ENCODE measurements around the gene PCID2.
"Not testable (repeated sequence)": the region's sequence is repeated elsewhere in the genome, so short reads cannot be mapped to it uniquely, and the experiment has no call there.

PCID2 gene

DNA sequence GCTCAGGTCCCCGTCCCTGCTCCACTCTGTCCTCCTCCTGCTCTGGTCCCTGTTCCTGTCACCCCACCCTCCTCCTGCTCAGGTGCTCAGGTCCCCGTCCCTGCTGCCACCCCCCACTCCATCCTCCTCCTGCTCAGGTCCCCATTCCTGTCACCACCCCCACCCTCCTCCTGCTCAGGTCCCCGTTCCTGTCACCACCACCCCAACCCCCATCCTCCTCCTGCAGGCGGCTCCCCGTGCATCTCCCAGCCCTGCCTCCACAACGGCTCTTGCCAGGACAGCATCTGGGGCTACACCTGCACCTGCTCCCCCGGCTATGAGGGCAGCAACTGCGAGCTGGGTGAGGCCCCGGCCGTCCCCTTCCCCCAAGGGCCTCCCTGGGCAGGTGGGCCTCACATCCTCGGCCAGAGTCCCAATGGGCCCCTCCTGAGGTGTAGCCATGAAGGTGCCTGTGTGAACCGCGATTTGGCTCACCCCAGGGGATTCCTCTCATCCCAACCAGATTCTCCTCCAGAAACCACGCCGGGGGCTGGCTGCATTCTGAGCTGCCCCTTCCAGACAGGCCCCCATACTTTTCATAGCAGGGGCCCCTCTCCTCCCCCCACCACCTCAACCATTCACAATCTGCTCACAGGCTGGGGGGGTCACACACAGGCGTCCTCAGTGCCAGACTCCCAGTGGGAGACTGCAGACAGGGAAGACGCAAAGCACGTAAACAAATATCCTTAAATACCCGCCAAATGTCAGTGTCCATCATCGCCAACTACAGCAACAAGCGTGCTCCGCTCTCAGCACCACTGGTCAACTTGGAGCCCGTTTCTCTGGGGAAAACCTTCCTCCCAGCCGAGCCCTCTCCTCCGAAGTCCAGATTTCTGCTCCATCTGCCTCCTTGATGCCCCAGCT, 45.4 kb downstream of the PCID2 start:
- H3K27me3 ChIP-seq: peaks cover 0 to 24% of the 10 kb centered on the region in 2 donors
- no peaks in the 10 kb centered on the region for H3K4me1 ChIP-seq
- no peak overlapping the region for H3K4me3 ChIP-seq
- TF ChIP-seq, protein P1, sequence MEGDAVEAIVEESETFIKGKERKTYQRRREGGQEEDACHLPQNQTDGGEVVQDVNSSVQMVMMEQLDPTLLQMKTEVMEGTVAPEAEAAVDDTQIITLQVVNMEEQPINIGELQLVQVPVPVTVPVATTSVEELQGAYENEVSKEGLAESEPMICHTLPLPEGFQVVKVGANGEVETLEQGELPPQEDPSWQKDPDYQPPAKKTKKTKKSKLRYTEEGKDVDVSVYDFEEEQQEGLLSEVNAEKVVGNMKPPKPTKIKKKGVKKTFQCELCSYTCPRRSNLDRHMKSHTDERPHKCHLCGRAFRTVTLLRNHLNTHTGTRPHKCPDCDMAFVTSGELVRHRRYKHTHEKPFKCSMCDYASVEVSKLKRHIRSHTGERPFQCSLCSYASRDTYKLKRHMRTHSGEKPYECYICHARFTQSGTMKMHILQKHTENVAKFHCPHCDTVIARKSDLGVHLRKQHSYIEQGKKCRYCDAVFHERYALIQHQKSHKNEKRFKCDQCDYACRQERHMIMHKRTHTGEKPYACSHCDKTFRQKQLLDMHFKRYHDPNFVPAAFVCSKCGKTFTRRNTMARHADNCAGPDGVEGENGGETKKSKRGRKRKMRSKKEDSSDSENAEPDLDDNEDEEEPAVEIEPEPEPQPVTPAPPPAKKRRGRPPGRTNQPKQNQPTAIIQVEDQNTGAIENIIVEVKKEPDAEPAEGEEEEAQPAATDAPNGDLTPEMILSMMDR (IDR thresholded peaks at IDR 0.05): no peak
- no peaks in the 10 kb centered on the region for H3K9me3 ChIP-seq
- peaks cover 0 to 4% (median 0%) of the 10 kb centered on the region in 3 donors for H3K36me3 ChIP-seq
- intact Hi-C loops (cut with DNase I; ENCODE audit: low total_unique reads): no loop called here
- H3K27ac ChIP-seq: no peak overlapping the region
- no peak for DNase-seq

DNA sequence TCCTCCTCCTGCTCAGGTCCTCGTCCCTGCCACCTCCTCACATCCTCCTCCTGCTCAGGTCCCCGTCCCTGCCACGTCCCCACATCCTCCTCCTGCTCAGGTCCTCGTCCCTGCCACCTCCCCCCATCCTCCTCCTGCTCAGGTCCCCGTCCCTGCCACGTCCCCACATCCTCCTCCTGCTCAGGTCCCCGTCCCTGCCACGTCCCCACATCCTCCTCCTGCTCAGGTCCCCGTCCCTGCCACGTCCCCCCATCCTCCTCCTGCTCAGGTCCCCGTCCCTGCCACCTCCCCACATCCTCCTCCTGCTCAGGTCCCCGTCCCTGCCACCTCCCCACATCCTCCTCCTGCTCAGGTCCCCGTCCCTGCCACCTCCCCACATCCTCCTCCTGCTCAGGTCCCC, 46.5 kb downstream of the PCID2 start:
- H3K36me3 ChIP-seq; H3K9me3 ChIP-seq; intact Hi-C loops (cut with DNase I; ENCODE audit: low total_unique reads); H3K4me1 ChIP-seq; DNase-seq; H3K27ac ChIP-seq; H3K4me3 ChIP-seq: not testable (repeated sequence)
- peaks cover 0 to 24% of the 10 kb centered on the region in 2 donors for H3K27me3 ChIP-seq

DNA sequence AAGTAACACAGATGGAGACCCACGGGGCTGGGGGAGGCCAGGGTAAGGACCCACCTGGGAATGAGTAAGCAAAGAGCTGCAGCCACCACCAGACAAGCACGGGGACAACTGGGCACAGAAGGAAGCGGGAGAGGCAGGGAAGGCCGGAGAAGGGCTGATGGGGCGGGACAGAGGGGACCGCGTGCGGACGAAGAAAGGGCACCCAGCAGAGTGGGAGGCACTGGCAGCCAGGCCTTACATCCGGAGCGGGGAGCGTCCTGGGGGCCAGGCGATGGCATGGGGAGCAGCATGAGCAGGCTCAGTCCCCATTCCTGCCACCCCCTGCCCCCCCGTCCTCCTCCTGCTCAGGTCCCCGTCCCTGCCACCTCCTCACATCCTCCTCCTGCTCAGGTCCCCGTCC, 47.0 kb downstream of the PCID2 start:
- Histone ChIP-seq H3K4me1 (no peaks in the 10 kb centered on the region), H3K9me3 (no peaks in the 10 kb centered on the region), H3K36me3 (no peaks in the 10 kb centered on the region), H3K27me3 (peaks cover 0 to 24% of the 10 kb centered on the region in 2 donors), H3K27ac (no peak overlapping the region), H3K4me3 (no peak overlapping the region)
- TF ChIP-seq, protein P1 (IDR thresholded peaks at IDR 0.05): no peak
- intact Hi-C loops (cut with DNase I; ENCODE audit: low total_unique reads): no loop called here
- DNase-seq: no peak

DNA sequence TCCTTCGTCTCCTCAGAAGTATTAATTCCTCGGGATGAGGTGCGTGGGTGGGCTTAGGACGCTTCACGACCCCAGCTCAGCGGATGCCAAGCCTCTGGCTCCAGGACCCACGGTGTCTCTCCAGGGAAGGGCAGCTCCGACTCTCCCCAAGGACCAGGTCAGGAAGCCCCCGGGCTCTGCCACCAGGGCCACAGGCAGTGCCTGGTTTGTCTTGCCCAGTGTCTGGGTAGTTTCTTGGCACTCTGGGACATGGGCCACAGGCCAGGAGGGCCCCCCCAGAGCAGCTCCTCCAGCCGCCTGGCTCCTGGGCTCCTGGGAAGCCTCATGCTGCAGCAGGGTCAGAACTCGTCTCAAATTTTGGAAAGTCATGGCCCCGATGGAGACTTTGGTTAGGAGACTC, 47.5 kb downstream of the PCID2 start:
- TF ChIP-seq, protein P1 (IDR thresholded peaks at IDR 0.05): no peak

DNA sequence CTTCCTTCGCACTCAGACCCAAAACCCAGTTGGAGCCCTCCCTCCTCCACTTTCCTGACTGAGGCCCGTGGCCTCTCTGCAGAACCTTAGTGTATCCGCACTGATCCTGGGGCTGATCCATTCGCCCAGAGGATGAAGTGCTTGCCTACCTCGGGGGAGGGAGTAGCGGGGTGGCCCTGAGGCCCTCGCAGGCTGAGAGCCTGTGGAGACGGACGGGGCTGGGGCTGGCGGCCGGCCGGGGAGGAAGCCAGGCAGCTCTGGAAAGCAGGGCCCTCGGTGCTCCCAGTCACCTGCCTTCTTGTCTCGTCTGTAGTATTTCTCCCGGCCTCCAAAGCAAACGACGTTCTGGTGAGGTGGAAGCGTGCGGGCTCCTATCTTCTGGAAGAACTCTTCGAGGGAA, 48.8 kb downstream of the PCID2 start:
- TF ChIP-seq, protein P1 (IDR thresholded peaks at IDR 0.05): no peak
- Histone ChIP-seq H3K9me3 (no peaks in the 10 kb centered on the region), H3K27me3 (peaks cover 0 to 24% of the 10 kb centered on the region in 2 donors), H3K4me3 (no peak overlapping the region), H3K4me1 (peaks cover 0 to under 1% (median 0%) of the 10 kb centered on the region in 4 donors), H3K36me3 (no peaks in the 10 kb centered on the region), H3K27ac (no peak overlapping the region)
- DNase-seq: no peak
- intact Hi-C loops (cut with DNase I; ENCODE audit: low total_unique reads): loop anchor here (10.0 kb wide), 2 partner anchors 45 to 125 kb away; partner anchors contain the start of genes CUL4A and PCID2

More for the DNA sequence above, 47.5 kb downstream of the PCID2 start:
- no peaks in the 10 kb centered on the region for H3K9me3 ChIP-seq
- H3K27ac ChIP-seq: no peak overlapping the region
- no peaks in the 10 kb centered on the region for H3K36me3 ChIP-seq
- H3K4me1 ChIP-seq: no peaks in the 10 kb centered on the region
- no peak for DNase-seq
- intact Hi-C loops (cut with DNase I; ENCODE audit: low total_unique reads): no loop called here
- H3K27me3 ChIP-seq: peaks cover 0 to 24% of the 10 kb centered on the region in 2 donors
- no peak overlapping the region for H3K4me3 ChIP-seq

DNA sequence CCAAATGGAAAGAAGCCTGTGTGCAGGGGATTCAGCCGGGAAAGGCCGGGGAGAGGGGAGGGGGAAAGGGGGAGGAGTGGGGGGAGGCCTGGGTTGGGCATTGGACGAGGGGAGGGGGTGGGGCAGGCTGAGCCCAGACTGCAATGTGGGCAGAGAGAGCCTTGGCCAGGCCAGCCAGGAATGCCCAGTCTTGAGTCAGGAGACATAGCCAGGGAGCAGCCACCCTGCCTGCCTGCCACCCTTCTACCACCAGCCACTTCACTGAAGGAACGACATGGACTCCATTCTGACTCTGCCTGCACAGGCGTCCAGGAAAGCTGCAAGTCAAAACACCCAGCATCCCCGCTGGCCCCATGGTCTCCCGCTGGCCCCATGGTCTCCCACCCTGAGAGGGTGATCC, 49.5 kb downstream of the PCID2 start:
- TF ChIP-seq, protein P1 (IDR thresholded peaks at IDR 0.05): no peak
- intact Hi-C loops (cut with DNase I; ENCODE audit: low total_unique reads): loop anchor here (10.0 kb wide), 2 partner anchors 46 to 124 kb away; partner anchors contain the start of genes CUL4A and PCID2
- Histone ChIP-seq H3K9me3 (no peaks in the 10 kb centered on the region), H3K27me3 (peaks cover 0 to 22% of the 10 kb centered on the region in 2 donors), H3K4me1 (peaks cover 0 to 5% (median 0%) of the 10 kb centered on the region in 4 donors), H3K27ac (no peak overlapping the region), H3K4me3 (no peak overlapping the region), H3K36me3 (no peaks in the 10 kb centered on the region)
- no peak for DNase-seq

Measured in tibial artery (tissue), 4 donors.